ENCODE data around the gene DCXR. TPM values are rescaled to one million over a fixed set of nuclear protein-coding genes. Genes with fewer than 3 reads are reported as not detected.
A peak's percentile ranks its signal among the peaks of the same experiment; 100 is the strongest.

Gene DCXR
- total and polyA plus RNA-seq, 2 of the 13 experiments (the other 11 are each of a cell fraction or from before 2014, with no cell fraction given): 287 to 311 TPM

DNA sequence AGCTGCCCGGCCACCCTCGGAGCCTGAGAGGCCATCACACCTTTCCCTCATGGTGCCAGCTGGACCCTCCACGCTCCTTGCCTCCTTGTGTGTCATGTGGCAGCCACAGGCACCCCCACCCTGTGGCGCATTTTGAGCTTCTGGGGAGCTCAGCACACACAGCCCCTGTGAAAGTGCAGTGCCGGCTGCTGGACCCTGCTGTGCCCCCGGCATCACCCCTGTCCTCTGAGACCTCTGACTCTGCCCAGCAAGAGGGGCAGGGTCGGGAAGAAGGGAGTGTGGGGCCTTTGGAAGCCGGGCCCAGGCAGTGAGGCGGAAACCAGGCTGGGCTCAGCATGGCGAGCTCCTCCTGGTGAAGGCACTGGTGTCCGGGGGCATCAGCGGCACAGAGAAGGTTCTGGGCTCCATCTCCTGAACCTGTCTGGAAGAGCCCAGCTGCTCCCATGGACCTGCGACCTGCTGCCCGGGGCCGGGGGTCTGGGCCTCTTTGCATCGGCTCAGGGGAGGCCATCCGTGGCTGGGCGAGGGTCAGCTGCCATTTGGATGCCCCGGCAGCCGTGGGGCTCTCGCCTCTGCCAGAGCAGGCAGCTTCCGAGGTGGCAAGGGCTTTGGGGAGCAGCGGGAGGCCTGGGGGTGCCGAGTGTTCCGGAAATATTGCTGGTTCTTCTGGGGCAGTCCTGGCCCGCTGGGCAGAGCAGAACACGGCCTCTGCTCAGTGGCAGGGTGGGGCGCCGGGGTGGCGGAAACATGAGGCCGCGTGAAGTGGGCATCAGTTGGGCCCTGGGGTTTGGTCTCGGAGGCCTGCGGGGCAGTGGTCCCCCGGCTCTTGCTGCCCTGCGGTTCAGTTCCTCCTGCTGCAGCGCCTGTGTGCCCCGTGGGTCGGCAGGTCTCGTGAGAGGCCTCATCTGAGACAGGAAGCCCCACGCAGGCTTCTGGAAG, 32.7 kb downstream of the DCXR start (continued):
- TF ChIP-seq, protein P1, sequence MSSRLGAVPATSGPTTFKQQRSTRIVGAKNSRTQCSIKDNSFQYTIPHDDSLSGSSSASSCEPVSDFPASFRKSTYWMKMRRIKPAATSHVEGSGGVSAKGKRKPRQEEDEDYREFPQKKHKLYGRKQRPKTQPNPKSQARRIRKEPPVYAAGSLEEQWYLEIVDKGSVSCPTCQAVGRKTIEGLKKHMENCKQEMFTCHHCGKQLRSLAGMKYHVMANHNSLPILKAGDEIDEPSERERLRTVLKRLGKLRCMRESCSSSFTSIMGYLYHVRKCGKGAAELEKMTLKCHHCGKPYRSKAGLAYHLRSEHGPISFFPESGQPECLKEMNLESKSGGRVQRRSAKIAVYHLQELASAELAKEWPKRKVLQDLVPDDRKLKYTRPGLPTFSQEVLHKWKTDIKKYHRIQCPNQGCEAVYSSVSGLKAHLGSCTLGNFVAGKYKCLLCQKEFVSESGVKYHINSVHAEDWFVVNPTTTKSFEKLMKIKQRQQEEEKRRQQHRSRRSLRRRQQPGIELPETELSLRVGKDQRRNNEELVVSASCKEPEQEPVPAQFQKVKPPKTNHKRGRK (CRISPR knock-in tag; IDR thresholded peaks at IDR 0.05): no peak
- TF ChIP-seq ZC3H13 (CRISPR knock-in tag; IDR thresholded peaks at IDR 0.05): peak; percentile 19; the same call in 1 of the 2 replicates
- TF ChIP-seq, protein P2, sequence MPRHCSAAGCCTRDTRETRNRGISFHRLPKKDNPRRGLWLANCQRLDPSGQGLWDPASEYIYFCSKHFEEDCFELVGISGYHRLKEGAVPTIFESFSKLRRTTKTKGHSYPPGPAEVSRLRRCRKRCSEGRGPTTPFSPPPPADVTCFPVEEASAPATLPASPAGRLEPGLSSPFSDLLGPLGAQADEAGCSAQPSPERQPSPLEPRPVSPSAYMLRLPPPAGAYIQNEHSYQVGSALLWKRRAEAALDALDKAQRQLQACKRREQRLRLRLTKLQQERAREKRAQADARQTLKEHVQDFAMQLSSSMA (CRISPR knock-in tag; IDR thresholded peaks at IDR 0.05): 0 out of 2 replicates have a peak, but pooled peaks have one; percentile 36
- TF ChIP-seq RBM39 (IDR thresholded peaks at IDR 0.05; ENCODE audit: low read depth, low read length, poor library complexity, severe bottlenecking): peak; percentile 24
- no peak for TF ChIP-seq PITX1 (CRISPR knock-in tag; IDR thresholded peaks at IDR 0.05)
- no peak for TF ChIP-seq MBD4 (IDR thresholded peaks at IDR 0.05; ENCODE audit: borderline replicate concordance, low read length)
- 0 out of 2 replicates have a peak, but pooled peaks have one; percentile 2 for TF ChIP-seq FOSL2 (CRISPR knock-in tag; IDR thresholded peaks at IDR 0.05)
- TF ChIP-seq, protein P3, sequence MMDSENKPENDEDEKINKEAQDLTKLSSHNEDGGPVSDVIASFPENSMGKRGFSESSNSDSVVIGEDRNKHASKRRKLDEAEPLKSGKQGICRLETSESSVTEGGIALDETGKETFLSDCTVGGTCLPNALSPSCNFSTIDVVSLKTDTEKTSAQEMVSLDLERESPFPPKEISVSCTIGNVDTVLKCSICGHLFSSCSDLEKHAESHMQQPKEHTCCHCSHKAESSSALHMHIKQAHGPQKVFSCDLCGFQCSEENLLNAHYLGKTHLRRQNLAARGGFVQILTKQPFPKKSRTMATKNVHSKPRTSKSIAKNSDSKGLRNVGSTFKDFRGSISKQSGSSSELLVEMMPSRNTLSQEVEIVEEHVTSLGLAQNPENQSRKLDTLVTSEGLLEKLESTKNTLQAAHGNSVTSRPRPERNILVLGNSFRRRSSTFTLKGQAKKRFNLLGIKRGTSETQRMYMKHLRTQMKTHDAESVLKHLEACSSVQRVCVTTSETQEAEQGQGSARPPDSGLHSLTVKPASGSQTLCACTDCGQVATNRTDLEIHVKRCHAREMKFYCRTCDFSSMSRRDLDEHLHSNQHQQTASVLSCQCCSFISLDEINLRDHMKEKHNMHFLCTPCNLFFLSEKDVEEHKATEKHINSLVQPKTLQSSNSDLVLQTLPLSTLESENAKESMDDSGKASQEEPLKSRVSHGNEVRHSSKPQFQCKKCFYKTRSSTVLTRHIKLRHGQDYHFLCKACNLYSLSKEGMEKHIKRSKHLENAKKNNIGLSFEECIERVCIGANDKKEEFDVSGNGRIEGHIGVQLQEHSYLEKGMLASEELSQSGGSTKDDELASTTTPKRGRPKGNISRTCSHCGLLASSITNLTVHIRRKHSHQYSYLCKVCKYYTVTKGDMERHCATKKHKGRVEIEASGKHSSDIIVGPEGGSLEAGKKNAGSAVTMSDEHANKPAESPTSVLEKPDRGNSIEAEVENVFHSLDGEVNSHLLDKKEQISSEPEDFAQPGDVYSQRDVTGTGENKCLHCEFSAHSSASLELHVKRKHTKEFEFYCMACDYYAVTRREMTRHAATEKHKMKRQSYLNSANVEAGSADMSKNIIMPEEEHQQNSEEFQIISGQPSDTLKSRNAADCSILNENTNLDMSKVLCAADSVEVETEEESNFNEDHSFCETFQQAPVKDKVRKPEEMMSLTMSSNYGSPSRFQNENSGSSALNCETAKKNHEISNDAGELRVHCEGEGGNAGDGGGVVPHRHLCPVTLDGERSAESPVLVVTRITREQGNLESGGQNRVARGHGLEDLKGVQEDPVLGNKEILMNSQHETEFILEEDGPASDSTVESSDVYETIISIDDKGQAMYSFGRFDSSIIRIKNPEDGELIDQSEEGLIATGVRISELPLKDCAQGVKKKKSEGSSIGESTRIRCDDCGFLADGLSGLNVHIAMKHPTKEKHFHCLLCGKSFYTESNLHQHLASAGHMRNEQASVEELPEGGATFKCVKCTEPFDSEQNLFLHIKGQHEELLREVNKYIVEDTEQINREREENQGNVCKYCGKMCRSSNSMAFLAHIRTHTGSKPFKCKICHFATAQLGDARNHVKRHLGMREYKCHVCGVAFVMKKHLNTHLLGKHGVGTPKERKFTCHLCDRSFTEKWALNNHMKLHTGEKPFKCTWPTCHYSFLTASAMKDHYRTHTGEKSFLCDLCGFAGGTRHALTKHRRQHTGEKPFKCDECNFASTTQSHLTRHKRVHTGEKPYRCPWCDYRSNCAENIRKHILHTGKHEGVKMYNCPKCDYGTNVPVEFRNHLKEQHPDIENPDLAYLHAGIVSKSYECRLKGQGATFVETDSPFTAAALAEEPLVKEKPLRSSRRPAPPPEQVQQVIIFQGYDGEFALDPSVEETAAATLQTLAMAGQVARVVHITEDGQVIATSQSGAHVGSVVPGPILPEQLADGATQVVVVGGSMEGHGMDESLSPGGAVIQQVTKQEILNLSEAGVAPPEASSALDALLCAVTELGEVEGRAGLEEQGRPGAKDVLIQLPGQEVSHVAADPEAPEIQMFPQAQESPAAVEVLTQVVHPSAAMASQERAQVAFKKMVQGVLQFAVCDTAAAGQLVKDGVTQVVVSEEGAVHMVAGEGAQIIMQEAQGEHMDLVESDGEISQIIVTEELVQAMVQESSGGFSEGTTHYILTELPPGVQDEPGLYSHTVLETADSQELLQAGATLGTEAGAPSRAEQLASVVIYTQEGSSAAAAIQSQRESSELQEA (CRISPR knock-in tag; IDR thresholded peaks at IDR 0.05; ENCODE audit: not compliant biosample characterization): peak; percentile 6
- peak; percentile 23; the same call in 1 of the 2 replicates for TF ChIP-seq FIP1L1 (IDR thresholded peaks at IDR 0.05; ENCODE audit: borderline replicate concordance, insufficient read depth, low read depth, low read length)
- TF ChIP-seq ZNF891 (CRISPR knock-in tag; IDR thresholded peaks at IDR 0.05): no peak
- no peak for TF ChIP-seq SNRNP70 (IDR thresholded peaks at IDR 0.05; ENCODE audit: low read depth, low read length)
- TF ChIP-seq, protein P4, sequence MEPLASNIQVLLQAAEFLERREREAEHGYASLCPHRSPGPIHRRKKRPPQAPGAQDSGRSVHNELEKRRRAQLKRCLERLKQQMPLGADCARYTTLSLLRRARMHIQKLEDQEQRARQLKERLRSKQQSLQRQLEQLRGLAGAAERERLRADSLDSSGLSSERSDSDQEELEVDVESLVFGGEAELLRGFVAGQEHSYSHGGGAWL (CRISPR knock-in tag; IDR thresholded peaks at IDR 0.05): 0 out of 2 replicates have a peak, but pooled peaks have one; percentile 5
- no peak for TF ChIP-seq GFI1 (CRISPR knock-in tag; IDR thresholded peaks at IDR 0.05; ENCODE audit: borderline replicate concordance)
- TF ChIP-seq BHLHE40 (IDR thresholded peaks at IDR 0.05; ENCODE audit: low read length): no peak
- TF ChIP-seq ZNF17 (CRISPR knock-in tag; IDR thresholded peaks at IDR 0.05): no peak
- 0 out of 2 replicates have a peak, but pooled peaks have one; percentile 48 for TF ChIP-seq ZNF547 (CRISPR knock-in tag; IDR thresholded peaks at IDR 0.05)
- no peak for TF ChIP-seq MXD4 (CRISPR knock-in tag; IDR thresholded peaks at IDR 0.05)
